NCI-H526 treated with DMSO at 0.1 percent for 48 hours (cell line): ENCODE measurements around the gene ITGAV.

ENCODE experiments used
- DNase-seq: peaks from one replicate; lab custom pipeline; 2025; lab: John Stamatoyannopoulos, UW

Gene ITGAV

GRCh38 chr2:186612555-186613440 is 22.9 kb downstream of the ITGAV start:
- DNase-seq = no peak

DNA sequence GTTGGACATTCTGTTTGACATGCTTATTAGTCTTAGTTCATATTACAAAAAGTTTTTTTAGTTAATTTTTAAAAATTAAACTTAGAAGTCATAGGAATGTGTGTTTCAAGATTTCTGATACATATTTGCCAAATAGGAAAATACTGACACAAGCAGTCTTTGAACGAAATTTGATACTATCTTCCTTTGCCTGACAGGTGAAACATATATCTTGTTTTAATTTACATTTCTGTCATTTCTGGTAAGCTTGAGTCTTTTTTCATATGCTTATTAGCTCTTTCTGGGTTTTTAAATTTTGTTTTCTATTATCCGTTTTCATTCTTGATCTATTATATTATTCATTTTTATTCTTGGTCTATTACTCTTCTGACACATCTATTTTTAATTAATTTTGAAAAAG is 24.5 kb downstream of the ITGAV start:
- peak; percentile 90 for DNase-seq

GRCh38 chr2:186617148-186617547 is 27.3 kb downstream of the ITGAV start:
- DNase-seq = peak; percentile 35

GRCh38 chr2:186617771-186618170 is 27.9 kb downstream of the ITGAV start:
- DNase-seq = no peak

DNA sequence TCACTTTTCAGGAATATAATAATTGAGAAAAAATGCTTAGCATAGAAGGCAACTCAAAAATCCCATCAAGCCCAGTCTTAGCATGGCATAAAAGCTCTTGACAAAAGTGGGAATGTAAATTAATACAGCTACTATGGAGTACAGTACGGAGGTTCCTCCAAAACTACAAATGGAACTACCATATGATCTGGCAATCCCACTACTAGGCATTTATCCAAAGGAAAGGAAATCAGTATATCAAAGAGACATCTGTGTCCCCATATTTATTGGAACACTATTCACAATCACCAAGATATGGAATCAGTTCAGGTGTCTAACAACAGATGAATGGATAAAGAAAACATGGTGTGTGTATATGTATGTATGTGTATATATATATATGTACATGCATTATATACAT is 28.8 kb downstream of the ITGAV start:
- no peak for DNase-seq

GRCh38 chr2:186623084-186623483 is 33.2 kb downstream of the ITGAV start:
- no peak for DNase-seq

GRCh38 chr2:186624276-186624675 is 34.4 kb downstream of the ITGAV start:
- DNase-seq = no peak

- no peak for DNase-seq
Measured at GRCh38 chr2:186629250-186629996, 39.6 kb downstream of the ITGAV start.

DNA sequence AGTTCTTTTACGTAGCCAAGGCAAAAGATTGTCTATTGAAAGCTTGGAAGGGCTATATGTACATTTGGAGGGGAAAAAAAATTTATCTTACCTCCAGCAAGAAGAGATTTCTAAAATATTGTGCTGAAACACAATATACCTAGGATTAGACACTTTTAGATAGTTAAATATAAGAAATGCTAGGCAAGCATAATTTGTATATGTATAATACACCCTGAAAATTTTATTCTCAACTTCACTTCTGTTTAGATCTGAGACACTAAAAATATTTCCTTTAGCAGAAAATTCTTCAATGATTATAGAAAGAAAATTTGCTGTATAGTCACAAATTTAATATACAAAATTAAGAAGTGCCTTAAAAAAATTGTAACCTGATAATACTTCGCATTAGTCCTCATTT is 42.6 kb downstream of the ITGAV start:
- no peak for DNase-seq

DNA sequence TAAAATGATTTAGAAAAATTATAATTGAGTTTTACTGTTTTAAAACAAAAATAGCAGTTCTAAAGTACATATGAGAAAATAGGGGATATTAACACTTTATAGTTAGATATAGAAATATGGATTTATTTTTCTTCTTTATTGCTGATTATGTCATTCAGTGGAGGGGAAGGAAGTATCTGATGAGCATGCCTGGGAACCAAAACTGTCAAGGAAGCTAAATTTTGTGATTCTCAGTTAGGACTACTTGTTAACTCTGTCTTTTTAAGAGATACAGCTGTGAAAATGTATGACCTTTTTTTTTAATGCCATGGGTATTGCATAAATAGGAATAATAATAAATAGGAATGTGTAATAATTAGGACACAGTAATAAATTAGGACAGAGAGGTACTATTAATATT is 44.8 kb downstream of the ITGAV start:
- no peak for DNase-seq

DNA sequence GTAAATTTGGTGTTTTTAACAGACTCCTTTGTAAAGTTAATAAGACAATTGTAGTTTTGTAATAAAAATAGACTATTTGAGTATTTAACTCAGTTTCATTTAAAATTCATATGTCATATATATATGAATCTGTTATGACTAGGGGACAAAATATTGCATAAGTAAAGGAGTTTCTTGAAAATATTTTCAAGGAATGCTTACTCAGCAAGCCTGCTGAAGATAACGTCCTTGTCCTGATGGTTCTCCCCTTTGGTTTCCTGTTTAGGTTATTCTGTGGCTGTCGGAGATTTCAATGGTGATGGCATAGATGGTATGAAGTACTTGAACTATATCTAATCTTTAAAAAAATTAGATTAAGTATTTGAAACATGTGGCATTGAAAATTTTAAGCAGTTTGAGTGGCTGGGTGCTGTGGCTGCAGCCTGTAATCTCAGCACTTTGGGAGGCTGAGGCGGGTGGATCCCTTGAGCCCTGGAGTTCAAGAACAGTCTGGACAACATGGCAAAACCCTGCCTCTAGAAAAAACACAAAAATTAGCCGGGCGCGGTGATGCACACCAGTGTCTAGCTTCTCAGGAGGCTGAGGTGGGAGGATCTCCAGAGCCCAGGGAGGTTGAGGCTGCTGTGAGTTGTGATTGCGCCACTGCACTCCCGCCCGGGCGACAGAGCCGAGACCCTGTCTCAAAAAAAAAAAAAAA is 47.1 kb downstream of the ITGAV start:
- no peak for DNase-seq

- DNase-seq = no peak
Measured at GRCh38 chr2:186637497-186637800, 47.6 kb downstream of the ITGAV start.

- DNase-seq = no peak
Measured at GRCh38 chr2:186639939-186640338, 50.1 kb downstream of the ITGAV start.

GRCh38 chr2:186641132-186641806 is 51.4 kb downstream of the ITGAV start:
- DNase-seq = no peak

GRCh38 chr2:186641807-186642321 is 52.0 kb downstream of the ITGAV start:
- DNase-seq = peak; percentile 18

DNA sequence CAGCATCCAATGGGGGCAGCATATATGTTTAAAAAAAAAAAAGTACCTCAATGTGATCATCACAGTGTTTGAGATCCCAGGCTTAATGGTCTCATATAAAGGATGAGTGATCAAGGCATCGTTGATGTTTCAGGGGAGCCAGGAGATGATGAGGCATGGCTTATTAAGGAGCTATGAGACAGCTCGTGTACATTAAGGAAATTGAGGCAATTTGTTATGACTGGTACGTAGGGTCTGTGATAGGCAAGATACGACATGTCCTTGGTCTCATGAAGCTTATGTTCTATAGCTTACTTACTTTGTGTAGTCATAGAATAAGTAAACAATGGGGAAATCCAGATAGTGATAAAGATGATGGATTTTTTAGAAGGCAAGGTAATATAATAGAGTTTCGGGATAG is 54.9 kb downstream of the ITGAV start:
- DNase-seq = no peak

DNA sequence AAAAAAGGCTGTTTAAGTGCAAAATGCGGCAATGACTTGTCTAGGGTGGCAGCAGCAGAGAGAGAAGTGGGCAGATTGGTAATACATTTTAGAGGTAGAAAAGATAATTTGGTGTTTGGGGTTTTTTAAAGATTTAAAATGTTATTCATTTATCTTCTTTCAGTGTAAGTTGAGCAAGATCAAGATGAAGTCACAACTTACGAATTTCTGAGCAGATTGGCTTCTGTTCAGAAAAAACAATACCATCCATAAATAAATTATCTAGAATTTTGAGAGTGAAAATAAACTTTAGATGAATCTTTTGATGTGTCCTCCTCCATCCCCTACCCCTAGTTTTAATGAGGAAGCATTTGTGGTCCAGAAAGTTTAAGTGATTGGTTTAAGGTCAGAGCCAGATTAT is 56.1 kb downstream of the ITGAV start:
- no peak for DNase-seq

DNA sequence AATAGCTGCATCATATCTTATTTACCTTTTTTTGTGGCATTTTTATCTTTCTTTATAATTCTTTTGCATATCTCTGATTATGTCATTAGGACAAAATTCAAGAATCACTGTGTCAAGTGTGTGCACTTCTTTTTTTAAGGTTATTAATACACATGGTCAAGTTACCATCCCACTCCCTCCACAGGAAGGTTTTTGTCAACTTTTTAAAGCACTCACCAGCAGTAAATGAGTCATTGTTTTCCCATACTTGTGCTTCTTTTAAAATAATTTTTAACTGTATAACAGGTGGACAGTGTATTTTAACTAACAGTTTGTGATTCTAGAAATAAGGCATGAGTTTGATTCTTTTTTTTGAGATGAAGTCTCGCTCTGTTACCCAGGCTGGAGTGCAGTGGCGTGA is 58.3 kb downstream of the ITGAV start:
- DNase-seq = no peak

GRCh38 chr2:186653511-186653910 is 63.7 kb downstream of the ITGAV start:
- DNase-seq = no peak

GRCh38 chr2:186659383-186659782 is 69.5 kb downstream of the ITGAV start:
- DNase-seq = no peak

DNA sequence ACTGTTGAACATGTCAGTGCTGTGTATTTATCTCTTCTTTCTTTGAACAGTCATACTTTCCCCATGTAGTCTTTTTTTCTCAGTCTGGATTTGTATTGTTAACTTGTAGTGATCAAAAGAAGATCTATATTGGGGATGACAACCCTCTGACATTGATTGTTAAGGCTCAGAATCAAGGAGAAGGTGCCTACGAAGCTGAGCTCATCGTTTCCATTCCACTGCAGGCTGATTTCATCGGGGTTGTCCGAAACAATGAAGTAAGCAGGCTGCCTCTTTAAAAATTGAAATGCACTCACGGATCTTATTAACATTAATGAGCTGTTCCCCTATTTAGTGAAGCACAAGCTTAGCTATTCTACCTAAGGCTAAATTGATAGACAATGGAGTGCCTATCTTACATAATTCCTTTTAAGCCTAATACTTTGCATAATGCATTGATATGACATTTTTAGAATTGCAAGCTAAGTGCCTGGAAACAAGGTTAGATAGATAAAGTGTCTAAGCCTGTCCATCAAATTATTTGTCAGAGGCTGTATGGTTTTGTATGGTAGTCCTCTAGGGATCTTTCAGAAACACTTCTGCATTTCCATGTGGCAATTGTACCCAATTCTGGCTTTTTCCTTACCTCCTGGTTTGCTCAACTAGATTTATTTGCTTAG is 74.7 kb downstream of the ITGAV start:
- DNase-seq = peak; percentile 20

DNA sequence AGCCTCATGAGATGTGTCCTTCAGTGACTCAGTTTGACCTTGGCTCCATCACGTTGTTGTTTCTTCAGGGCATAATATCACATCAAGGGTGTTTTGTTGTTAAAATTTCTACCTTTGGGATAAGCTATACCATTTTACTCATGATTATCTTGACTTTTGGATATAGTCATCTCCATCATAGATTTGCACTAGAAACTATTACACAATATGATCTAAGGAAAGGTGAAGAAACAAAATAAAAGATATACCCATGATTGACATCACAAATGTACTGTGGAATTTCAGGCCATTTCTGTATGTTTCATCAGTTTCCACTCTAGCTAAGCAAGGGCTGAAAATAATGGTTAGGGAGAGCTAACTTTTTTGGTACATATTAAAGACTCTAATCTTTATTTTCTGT is 79.3 kb downstream of the ITGAV start:
- DNase-seq = no peak
